Thoracic aorta endothelial cell (primary cell): ENCODE measurements around the gene SPTB. TPM values are rescaled to one million over a fixed set of nuclear protein-coding genes. Genes with fewer than 3 reads are reported as not detected.

Experiments used
- small RNA-seq: library from RNA; depleted of rRNA; stranded (forward); fragments of <200 nt; gene quantifications from one replicate; pipeline ENCODE3, GENCODE V24; 2012
- total RNA-seq: library from RNA; depleted of rRNA; stranded (reverse); fragments of >200 nt; gene quantifications from 2 replicates; pipeline ENCODE4 v1.2.3, GENCODE V29; 2012

SPTB gene
- total RNA-seq: under 0.01 and 0.13 TPM in 2 replicates

DNA sequence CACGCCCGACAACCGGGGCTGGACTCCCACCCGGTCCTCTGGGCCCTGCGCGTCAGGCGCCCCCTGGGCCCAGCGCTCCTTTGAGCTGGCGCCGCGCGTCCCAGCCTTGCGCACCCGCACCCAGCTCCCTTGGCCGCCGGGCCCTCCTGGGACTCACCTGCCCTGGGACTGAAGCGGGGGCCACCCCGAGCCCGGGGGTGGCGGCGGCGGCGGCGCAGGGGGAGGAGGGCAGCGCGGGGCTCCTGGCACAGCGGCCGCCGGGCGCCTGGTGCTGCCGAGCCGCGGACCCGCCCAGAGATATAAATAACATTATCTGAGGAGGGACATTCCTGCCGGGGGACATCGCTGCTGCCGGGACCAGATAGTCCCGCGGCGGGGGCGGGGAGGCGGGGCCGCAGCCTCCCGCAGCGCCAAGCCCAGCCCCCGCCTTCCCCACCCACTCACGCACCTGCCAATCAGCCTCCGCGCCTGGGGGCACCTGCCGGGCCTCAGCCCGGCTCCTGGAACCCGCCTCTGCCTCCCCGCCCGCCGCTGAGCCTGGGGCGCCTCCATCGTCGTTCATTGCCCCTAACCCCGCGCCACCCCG lies at the start of gene SPTB:
TSS of gene SPTB (minus strand) at position 273 of the 586 bp plus-strand sequence. CDS start 56,813 bp downstream, outside the sequence.

DNA sequence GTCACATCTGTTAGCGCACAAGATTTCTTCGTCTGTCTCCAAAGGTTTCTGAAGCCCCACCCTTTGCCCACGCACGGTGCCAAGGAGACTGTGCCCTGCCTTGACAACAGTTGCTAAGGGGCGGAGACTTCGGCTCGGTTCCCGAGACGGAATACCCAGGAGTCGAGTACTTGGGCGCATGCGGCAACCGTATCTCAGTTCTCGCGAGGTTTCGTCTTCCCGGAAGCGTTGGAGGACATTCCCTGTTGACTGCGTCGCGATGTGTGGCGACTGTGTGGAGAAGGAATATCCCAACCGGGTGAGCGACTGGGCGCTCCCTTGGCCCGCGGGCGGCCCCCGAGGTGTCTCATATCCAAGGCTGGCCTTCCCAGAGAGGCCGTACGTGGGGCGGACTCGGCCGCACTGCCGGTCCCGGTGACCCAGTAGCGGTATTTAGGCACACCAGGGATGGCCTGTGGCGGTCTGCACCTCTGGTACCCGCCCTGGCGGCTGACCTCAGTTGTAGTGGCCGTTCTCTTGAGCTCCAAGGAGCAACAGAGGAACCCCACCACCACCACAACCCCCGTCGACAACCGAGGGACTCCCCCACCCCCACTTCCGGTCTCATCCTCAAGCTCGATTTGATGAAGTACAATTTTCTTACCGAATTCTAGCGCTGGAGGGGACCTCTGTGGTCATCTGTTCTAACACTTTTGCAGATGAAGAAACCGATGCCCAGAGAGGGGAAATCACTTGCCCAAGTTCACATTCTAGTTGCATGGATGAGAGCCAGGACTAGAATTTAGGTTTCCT lies 34.7 kb upstream of the SPTB start, which contains the start of gene CHURC1:
TSS of gene CHURC1 (plus strand) at position 219 of the 792 bp plus-strand sequence. CDS start at position 260, 41 bp downstream.

DNA sequence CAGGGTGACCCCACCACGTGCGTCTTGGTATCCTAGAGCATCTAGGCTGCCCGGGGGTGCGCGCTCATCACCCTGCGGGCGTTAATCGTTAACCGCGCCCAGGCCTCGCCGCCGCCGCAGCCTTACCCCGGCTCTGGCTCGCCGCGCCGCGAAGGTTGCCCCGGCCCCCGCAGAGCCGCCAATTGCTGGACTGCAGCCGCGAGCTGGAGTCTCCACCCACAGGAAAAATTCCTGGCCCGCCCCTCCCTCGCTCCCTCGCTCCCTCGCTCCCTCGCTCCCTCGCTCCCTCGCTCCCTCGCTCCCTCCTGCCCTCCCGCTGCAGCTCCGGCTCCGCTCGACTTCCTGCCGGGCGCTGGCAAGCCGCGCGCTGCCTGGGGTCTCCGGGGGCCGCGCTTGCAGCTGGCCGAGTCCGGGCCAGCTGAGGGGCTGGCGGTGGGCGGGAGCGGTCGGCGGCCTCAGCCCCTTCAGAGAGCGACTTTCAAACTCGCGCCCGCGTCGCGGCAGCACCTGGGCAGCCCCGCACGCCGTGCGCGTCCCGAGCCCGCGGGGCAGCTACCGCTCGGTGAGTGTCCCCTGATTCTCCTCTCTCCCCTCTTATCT lies 175.5 kb downstream of the SPTB start, which contains the start of gene PLEKHG3:
TSS of gene PLEKHG3 (plus strand) at position 282 of the 600 bp plus-strand sequence. CDS start 23,208 bp downstream, outside the sequence.

Small RNA genes within 50 kb of the gene (small RNA-seq; reads per million reads assigned to genes)
- not detected for gene RPPH1-2P

Other genes with a start within 250 kb of the SPTB start
- gene PLEKHG3, start 175.5 kb downstream of the SPTB start, total RNA-seq: 4.5 and 5.1 TPM in 2 replicates
- gene CHURC1, start 34.5 kb upstream of the SPTB start, total RNA-seq: 72.8 and 92.7 TPM in 2 replicates
- gene GPX2, start 62.8 kb upstream of the SPTB start, total RNA-seq: not detected in 2 replicates
- gene RAB15, start 92.4 kb upstream of the SPTB start, total RNA-seq: 15.7 and 17.0 TPM in 2 replicates
- gene FNTB, start 107.0 kb upstream of the SPTB start, total RNA-seq: 14.9 and 15.4 TPM in 2 replicates
- gene MAX, start 222.6 kb upstream of the SPTB start, total RNA-seq: 56.0 and 64.7 TPM in 2 replicates